HG03521 (cell line): ENCODE data around the gene MINK1.

Experiments used
- ATAC-seq: cut with Tn5 transposase; IDR thresholded peaks from one replicate; pipeline ENCODE4 v1.9.1; 2021; ENCODE audit warnings: mild to moderate bottlenecking, moderate library complexity; ENCODE audit not compliant: unreplicated experiment

Gene MINK1

DNA sequence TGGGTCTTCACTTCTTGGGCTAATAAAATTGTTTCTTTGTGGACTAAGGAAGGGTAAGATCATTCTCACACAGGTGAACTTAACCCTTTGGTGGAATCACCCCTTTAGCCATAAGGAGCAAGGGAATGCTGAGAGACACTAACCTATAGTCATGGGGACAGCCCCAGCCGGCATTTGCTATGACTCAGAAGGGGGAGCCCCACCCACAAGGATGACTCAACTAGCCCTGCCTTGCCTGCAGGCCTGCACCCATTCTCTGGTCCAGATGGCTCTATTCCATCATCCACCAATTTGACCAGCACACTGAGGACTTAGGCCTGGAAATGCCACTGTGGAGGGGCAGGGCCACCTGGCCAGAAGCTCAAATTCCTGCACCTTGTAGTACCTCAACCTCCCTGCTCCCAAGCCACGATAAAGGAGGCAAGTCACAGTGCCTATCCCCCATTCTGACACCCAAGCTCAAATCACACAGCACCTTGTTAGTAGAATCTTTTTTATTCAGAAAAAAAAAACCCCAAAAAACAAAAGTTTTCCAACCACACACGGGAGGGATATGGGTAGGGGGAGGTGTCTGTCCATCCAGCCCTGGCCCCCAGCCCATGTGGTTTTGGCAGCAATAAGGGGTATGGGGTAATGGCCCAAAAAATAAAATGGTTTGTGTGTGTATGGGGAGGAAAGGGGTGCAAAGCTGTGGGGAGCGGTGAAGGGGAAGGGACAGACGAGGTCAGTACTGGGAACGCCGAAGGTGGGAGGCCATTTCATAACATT, 112.2 kb downstream of the MINK1 start:
- ATAC-seq, result no peak

- no peak for ATAC-seq
These were observed 112.8 kb downstream of the MINK1 start for GRCh38 chr17:4945944-4946280.

GRCh38 chr17:4946312-4946976, 113.3 kb downstream of the MINK1 start:
- ATAC-seq, result no peak

DNA sequence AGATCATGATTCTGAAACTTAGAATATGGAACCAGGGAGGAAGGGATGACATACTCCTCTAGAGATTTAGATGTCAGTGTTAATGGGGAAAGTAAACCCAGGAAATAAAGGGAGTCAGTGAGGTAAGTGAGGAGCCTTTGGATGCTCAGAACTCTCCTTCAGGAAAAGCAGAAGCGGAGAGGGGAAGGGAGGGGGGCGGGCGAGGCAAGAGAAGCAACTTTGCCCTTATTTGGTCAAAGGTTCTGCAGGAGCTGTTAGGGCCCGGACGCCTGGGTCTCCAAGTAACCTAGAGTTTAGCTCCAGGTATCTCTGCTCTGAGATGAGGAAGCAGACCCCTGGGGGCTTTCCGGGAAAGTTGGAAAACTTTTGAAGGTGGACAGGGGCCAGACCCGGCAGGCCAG, 113.9 kb downstream of the MINK1 start:
- no peak for ATAC-seq
